Measurements from ENCODE around the gene TP53BP2.
"Not testable (repeated sequence)": the region's sequence is repeated elsewhere in the genome, so short reads cannot be mapped to it uniquely, and the experiment has no call there.

The TP53BP2 gene

DNA sequence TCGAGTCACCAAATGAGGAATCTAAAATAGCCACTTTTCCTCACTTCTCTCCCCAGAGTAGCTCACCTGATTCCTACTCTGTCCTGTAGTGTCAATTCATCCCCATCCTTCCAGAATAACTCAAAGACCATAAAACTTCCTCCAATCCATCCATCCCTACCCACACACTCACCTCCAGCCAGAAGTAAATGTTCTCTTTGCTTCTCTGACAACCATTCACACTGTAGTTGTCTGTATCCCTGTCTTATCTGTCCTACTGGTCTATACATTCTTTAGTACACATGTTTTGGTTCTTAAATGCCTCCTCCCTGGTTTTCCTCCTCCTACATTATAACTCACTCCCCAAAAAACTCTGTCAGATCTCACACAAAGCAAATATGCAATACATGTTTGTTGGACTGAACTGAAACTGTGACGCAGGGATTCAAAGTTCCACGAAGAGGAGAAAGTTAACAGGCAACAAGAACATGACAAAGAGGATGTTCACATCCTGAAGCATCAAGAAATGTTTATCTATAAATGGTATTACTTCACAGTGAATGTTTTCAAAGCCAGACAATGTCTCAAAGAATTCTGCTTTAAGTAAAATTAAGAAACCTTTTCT lies 11.0 kb downstream of the TP53BP2 start:
- H3K4me3 ChIP-seq (ENCODE audit: low read depth, low read length): peak overlapping the region; percentile 0
- DNase-seq (ENCODE audit: low read depth): peak; percentile 72

DNA sequence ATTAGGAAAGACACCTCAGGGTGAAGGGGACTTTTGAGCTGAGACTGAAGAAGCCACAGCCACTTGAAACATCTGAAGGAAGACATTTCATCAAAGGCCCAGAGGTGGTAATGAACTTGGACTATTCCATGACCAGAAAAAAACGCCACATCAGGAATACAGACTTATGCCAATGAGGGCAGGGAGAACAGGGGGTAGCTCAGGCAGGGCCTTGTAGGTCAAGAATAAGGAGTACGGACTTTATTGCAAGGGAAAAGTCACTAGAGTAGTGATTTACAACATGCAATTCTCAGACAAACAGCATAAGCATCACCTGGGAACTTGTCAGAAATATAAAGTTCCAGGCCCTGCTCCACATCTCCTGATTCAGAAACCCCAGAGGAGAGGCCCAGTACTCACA lies 11.8 kb downstream of the TP53BP2 start:
- no peak for DNase-seq (ENCODE audit: low read depth)
- no peak overlapping the region for H3K4me3 ChIP-seq (ENCODE audit: low read depth, low read length)

DNA sequence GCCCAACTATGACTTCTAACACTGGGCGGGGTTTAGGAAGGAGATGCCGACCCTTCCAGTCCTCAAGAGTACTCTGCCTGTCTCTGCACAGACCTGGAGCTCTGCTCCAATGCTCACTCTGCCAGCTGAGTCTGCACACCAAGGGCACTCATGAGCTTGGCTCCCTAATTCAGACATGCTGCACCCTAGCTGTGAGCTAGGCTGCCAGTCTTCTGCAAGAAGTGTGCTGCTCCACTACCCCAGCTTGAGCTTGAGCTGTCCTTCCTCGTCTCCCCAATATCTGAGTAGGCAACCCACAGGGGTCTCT lies 13.2 kb downstream of the TP53BP2 start:
- H3K4me3 ChIP-seq (ENCODE audit: low read depth, low read length): no peak overlapping the region
- no peak for DNase-seq (ENCODE audit: low read depth)

GRCh38 chr1:223831755-223832636 lies 13.8 kb downstream of the TP53BP2 start:
- no peak for DNase-seq (ENCODE audit: low read depth)
- no peak overlapping the region for H3K4me3 ChIP-seq (ENCODE audit: low read depth, low read length)

- H3K4me3 ChIP-seq (ENCODE audit: low read depth, low read length): no peak overlapping the region
- no peak for DNase-seq (ENCODE audit: low read depth)
Observed at GRCh38 chr1:223829678-223830077, 16.1 kb downstream of the TP53BP2 start.

GRCh38 chr1:223828162-223828848 lies 17.4 kb downstream of the TP53BP2 start:
- no peak for DNase-seq (ENCODE audit: low read depth)
- H3K4me3 ChIP-seq (ENCODE audit: low read depth, low read length): no peak overlapping the region

GRCh38 chr1:223827193-223827663 lies 18.5 kb downstream of the TP53BP2 start:
- no peak for DNase-seq (ENCODE audit: low read depth)
- H3K4me3 ChIP-seq (ENCODE audit: low read depth, low read length): no peak overlapping the region

- no peak overlapping the region for H3K4me3 ChIP-seq (ENCODE audit: low read depth, low read length)
- no peak for DNase-seq (ENCODE audit: low read depth)
Observed at GRCh38 chr1:223825767-223826748, 19.7 kb downstream of the TP53BP2 start.

DNA sequence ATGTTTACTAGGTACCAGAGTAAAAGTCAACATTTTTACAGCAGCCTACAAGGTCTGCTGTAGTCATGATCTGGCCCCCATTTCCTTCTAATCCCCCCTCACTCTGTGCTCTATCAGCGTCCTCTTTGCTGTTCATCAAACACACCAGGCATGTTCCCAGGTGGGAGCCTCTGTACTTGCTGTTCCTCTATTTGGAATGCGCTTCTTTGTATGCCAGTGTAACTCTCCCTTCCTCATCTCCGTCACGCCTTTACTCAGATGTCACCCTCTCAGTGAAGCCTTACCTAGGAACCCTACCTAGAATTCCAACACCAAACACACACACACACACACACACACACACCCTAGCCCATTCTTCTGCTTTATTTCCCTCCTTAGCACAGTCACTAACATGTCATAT lies 21.0 kb downstream of the TP53BP2 start:
- H3K4me3 ChIP-seq (ENCODE audit: low read depth, low read length): no peak overlapping the region
- DNase-seq (ENCODE audit: low read depth): no peak

- H3K4me3 ChIP-seq (ENCODE audit: low read depth, low read length): no peak overlapping the region
- no peak for DNase-seq (ENCODE audit: low read depth)
Observed at GRCh38 chr1:223824287-223824686, 21.5 kb downstream of the TP53BP2 start.

GRCh38 chr1:223820971-223821370 lies 24.8 kb downstream of the TP53BP2 start:
- no peak for DNase-seq (ENCODE audit: low read depth)
- H3K4me3 ChIP-seq (ENCODE audit: low read depth, low read length): no peak overlapping the region

DNA sequence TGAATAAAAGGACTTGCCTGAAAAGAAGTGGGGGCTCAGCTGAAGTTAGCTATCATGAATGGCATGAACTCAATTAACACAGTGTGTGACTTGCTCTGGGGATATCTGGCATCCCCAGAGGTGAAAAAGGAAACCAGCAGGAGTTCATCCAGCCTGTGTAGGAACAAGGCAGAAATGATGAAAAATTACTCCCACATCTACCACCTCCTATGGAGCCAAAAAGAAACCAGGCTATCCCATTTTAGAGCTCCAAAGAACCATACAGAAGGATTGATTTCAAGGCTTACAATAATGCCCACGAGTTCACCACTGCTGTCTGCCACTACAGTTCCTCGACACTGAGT lies 25.3 kb downstream of the TP53BP2 start:
- DNase-seq (ENCODE audit: low read depth): no peak
- no peak overlapping the region for H3K4me3 ChIP-seq (ENCODE audit: low read depth, low read length)

DNA sequence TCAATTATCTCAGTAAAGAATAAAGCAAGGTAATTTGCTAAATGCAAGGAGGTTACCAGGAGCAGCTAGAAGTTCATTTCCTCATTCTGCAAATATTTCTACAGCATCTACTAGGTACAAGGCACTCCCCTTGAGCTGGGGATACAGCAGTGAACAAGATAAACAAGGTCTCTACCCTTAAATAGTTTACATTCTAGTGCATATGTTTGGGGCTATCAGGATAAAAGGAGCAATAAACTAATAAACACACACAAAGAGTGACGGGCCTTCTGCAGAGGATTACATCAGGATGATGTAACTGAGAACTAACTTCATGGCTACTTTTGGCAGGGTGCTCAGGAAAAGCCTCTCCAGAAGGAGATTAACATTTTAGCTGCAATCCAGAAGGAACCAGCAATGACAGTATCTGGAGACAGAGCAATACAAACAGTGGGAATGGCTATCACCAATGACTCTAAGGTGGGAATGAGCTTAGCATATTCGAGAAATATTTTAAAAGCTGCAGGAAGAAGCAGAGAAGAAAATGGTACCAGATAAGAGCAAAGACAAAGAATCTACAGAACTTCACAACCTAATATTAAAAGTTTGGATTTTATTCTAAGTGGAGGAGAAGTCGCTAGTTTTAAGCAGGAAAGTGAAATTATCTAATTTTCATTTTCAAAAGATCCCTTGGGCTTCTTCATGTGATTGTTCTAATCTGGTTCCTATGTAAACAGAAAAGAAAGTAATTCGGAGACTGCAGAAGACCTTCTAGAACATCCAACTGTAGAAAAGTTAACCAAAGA lies 25.8 kb downstream of the TP53BP2 start:
- no peak overlapping the region for H3K4me3 ChIP-seq (ENCODE audit: low read depth, low read length)
- DNase-seq (ENCODE audit: low read depth): no peak

DNA sequence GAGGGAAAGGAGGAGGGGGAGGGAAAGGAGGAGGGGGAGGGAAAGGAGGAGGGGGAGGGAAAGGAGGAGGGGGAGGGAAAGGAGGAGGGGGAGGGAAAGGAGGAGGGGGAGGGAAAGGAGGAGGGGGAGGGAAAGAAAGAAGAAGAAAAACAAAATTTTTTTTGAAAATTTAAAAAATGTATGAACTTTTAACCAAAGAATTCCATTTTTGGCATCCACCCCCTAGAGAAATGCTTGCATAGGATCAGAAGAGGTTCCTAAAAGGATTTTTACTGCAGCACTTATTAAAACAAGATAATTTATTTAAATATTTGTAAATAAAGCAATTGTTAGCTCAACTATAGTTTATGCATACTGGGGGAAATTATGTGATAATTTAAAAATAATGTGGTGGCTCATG lies 28.5 kb downstream of the TP53BP2 start:
- not testable (repeated sequence) for H3K4me3 ChIP-seq (ENCODE audit: low read depth, low read length); DNase-seq (ENCODE audit: low read depth)

- no peak for DNase-seq (ENCODE audit: low read depth)
- H3K4me3 ChIP-seq (ENCODE audit: low read depth, low read length): no peak overlapping the region
Observed at GRCh38 chr1:223815865-223816264, 29.9 kb downstream of the TP53BP2 start.

DNA sequence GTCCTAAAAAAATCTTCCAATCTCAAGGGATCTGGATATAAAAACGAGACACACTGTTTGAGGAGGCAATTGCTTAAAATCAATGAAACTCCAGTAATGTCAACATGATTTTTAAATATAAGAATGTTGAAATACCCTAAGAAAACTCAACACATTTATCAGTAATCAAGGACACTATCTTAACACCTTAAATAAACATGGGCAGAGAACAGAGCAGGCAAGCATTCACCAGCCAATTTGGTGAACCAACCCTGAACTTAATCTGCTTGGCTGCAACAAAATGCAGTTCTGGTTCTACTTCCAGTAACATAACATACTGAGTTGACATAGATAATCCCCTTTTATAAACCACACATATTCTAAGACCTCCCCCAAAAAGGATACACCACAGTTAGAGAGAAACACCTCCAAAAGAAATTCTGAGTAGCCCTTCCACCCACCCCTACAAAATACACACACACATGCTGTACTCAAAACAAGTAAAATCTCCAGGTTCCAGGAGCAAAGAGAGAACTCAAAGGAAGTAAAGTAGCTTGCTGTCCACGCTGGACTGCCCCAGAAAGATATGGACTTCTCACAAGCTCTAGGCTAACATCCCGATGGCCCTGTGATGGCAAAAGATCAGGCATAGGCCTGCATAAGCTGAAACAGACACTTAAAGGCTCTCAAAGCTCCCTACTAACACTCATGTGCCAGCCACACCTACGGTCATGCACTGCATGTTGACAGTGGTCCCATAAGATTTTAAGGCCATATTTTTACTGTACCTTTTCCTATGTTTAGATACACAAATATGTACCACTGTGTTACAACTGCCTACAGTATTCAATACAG lies 30.5 kb downstream of the TP53BP2 start:
- no peak overlapping the region for H3K4me3 ChIP-seq (ENCODE audit: low read depth, low read length)
- no peak for DNase-seq (ENCODE audit: low read depth)

- no peak overlapping the region for H3K4me3 ChIP-seq (ENCODE audit: low read depth, low read length)
- DNase-seq (ENCODE audit: low read depth): no peak
Observed at GRCh38 chr1:223813645-223814044, 32.1 kb downstream of the TP53BP2 start.

- no peak overlapping the region for H3K4me3 ChIP-seq (ENCODE audit: low read depth, low read length)
- no peak for DNase-seq (ENCODE audit: low read depth)
Observed at GRCh38 chr1:223811634-223812101, 34.1 kb downstream of the TP53BP2 start.

Data from skeletal muscle cell (primary cell).